HFFc6 (cell line): ENCODE data around the gene SLC19A2. TPM values are rescaled to one million over a fixed set of nuclear protein-coding genes. Genes with fewer than 3 reads are reported as not detected.
A peak's percentile ranks its signal among the peaks of the same experiment; 100 is the strongest.

Experiments used
- DNase-seq: peaks from one replicate; pipeline ENCODE4 v3.0.0-alpha.2; 2018
- H3K27ac Mint-ChIP-seq: 2 replicates; pipeline ENCODE4 v1.8.0; 2020; ENCODE audit warnings: mild to moderate bottlenecking, mixed read lengths
- H3K27me3 Mint-ChIP-seq: 2 replicates; pipeline ENCODE4 v1.8.0; 2021; ENCODE audit warnings: mild to moderate bottlenecking, moderate library complexity, mixed read lengths; ENCODE audit not compliant: insufficient read depth
- H3K36me3 Mint-ChIP-seq: 2 replicates; pipeline ENCODE4 v1.8.0; 2021; ENCODE audit warnings: low read depth, mixed read lengths
- H3K4me1 Mint-ChIP-seq: 2 replicates; pipeline ENCODE4 v1.8.0; 2020; ENCODE audit warnings: low read depth, mixed read lengths
- H3K4me3 Mint-ChIP-seq: 2 replicates; pipeline ENCODE4 v1.8.0; 2020; ENCODE audit warnings: mild to moderate bottlenecking, moderate library complexity, mixed read lengths
- H3K9me3 Mint-ChIP-seq: 2 replicates; pipeline ENCODE4 v1.8.0; 2020; ENCODE audit warnings: mild to moderate bottlenecking, mixed read lengths
- total RNA-seq, 6 experiments: library from RNA; stranded (reverse); fragmentation: NEBNext Ultra II Directional; extraction: Animal tissue kit (Norgen Biotek cat#: 25700); gene quantifications; 2 replicates in 1 of 6; 3 replicates in 5 of 6; pipeline ENCODE4 v1.2.3, GENCODE V29; 2021
- TF ChIP-seq, protein P1 (sequence below): fragments of 200-600 bp; sonication (generic); IDR thresholded peaks from 2 replicates; pipeline ENCODE4 v1.5.0; 2021; ENCODE audit warnings: antibody characterized with exemption, mild to moderate bottlenecking

The SLC19A2 gene
- total RNA-seq, 6 experiments from 2014 or later = 2.3 to 3.2 (median 2.8) TPM

DNA sequence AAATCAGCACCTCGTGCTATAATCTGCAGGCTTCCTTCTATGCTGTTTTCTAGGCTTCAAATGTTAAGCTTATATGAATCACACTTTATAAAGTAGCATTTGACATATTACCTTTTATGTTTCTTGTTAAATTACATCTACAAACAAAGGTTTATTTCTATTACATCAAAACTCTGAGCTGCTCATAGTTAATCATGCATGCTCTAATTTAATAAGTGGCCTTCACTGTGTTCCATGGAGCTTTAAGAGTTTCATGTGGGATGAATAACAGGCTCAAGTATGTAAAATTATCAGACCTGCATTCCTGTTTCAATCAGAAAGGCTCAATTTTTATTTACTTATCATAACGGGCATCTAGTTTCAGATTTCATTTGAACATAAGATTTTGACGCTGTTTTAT is 13.0 kb downstream of the SLC19A2 start:
- TF ChIP-seq, protein P1, sequence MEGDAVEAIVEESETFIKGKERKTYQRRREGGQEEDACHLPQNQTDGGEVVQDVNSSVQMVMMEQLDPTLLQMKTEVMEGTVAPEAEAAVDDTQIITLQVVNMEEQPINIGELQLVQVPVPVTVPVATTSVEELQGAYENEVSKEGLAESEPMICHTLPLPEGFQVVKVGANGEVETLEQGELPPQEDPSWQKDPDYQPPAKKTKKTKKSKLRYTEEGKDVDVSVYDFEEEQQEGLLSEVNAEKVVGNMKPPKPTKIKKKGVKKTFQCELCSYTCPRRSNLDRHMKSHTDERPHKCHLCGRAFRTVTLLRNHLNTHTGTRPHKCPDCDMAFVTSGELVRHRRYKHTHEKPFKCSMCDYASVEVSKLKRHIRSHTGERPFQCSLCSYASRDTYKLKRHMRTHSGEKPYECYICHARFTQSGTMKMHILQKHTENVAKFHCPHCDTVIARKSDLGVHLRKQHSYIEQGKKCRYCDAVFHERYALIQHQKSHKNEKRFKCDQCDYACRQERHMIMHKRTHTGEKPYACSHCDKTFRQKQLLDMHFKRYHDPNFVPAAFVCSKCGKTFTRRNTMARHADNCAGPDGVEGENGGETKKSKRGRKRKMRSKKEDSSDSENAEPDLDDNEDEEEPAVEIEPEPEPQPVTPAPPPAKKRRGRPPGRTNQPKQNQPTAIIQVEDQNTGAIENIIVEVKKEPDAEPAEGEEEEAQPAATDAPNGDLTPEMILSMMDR = no peak
- no peaks in the 10 kb centered on the region for H3K9me3 Mint-ChIP-seq
- H3K27me3 Mint-ChIP-seq = no peaks in the 10 kb centered on the region
- H3K36me3 Mint-ChIP-seq = no peaks in the 10 kb centered on the region
- H3K4me3 Mint-ChIP-seq = no peak overlapping the region
- peaks cover 10% of the 10 kb centered on the region for H3K4me1 Mint-ChIP-seq
- DNase-seq = no peak
- H3K27ac Mint-ChIP-seq = no peak overlapping the region

DNA sequence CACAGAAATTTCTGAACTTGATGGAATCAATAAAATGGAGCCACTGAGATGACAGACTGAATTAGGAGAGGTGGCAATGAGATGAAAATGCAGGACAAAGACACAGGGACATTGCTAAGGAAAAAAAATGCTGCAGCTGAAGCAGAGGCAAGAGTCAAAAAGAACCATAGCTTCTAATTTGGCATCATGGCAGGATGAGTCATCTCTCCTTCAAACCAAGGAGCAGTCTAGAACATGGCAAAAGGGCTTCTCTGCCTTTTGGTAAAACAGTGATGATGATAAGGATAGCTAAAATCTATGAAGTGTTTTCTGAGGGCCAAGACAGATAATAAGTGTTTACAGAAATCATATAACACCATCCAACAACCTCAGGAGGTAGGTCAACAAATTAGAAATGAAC is 16.8 kb downstream of the SLC19A2 start:
- Mint-ChIP-seq H3K27ac (peak overlapping the region; percentile 1; the same call in 1 of the 2 replicates), H3K4me1 (peaks cover 10% of the 10 kb centered on the region), H3K4me3 (no peak overlapping the region), H3K36me3 (no peaks in the 10 kb centered on the region), H3K9me3 (no peaks in the 10 kb centered on the region), H3K27me3 (no peaks in the 10 kb centered on the region)
- TF ChIP-seq, protein P1 = no peak
- DNase-seq = no peak

DNA sequence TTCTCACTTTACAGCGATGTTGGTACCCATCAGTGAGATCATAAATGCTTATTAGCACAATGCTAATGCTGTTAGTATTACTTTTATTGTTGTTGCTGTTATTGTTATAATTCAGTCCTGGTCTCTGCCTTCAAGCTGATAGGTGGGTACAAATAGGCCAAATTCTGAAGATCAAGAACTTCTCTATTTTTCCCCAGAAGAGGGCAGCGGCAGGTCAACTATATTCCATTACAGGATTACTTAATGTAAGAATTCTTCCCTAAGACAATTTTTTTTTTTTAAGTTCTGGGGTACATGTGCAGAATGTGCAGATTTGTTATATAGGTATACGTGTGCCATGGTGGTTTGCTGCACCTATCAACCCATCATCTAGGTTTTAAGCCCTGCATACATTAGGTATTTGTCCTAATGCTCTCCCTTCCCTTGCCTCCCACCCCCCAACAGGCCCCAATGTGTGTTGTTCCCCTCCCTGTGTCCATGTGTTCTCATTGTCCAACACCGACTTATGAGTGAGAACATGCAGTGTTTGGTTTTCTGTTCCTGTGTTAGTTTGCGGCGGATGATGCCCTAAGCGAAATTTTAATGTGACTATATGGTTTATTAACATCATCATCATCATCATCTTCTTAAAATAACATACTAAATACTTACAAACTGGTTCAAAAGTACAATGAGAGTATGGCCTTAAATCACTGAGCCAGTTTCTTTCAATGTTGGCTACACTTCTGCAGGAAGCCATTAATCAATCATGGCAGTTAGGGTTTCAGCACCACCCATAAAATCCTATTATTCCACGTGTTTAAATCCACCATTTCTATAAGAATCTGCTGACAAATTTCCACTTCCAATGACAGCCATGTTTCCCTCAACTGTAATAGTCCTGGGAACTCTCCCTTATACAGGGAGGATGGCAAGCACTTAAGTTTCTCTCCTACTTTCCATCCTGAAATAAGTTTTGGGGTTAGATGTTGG is 19.2 kb downstream of the SLC19A2 start:
- H3K4me3 Mint-ChIP-seq = no peak overlapping the region
- TF ChIP-seq, protein P1 = peak; percentile 74
- H3K9me3 Mint-ChIP-seq = no peaks in the 10 kb centered on the region
- peaks cover 6% of the 10 kb centered on the region; the same call in 1 of the 2 replicates for H3K4me1 Mint-ChIP-seq
- peak; percentile 48 for DNase-seq
- no peaks in the 10 kb centered on the region for H3K36me3 Mint-ChIP-seq
- H3K27ac Mint-ChIP-seq = no peak overlapping the region
- no peaks in the 10 kb centered on the region for H3K27me3 Mint-ChIP-seq

DNA sequence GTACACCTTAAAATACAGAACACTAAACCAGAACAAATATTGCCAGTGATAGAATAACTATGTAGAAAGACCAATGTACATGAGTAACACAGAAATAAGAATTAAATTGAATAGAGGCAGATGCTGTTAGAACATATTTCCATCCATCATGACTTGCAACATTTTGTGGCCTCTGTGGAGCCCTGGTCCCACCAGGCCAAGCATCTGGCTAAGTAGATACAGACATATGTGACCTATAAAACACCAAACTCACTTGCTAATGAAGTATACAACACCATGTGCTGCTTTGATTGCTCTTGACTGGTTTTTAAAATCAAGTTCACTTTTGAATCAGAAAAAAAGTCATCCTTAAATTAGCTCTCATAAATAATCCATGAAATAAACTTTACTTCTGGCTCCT is 20.5 kb downstream of the SLC19A2 start:
- Mint-ChIP-seq H3K27me3 (no peaks in the 10 kb centered on the region), H3K4me1 (peaks cover 13% of the 10 kb centered on the region), H3K4me3 (no peak overlapping the region), H3K27ac (no peak overlapping the region), H3K9me3 (no peaks in the 10 kb centered on the region), H3K36me3 (peaks cover 4% of the 10 kb centered on the region; the same call in 1 of the 2 replicates)
- no peak for DNase-seq
- TF ChIP-seq, protein P1 = no peak

DNA sequence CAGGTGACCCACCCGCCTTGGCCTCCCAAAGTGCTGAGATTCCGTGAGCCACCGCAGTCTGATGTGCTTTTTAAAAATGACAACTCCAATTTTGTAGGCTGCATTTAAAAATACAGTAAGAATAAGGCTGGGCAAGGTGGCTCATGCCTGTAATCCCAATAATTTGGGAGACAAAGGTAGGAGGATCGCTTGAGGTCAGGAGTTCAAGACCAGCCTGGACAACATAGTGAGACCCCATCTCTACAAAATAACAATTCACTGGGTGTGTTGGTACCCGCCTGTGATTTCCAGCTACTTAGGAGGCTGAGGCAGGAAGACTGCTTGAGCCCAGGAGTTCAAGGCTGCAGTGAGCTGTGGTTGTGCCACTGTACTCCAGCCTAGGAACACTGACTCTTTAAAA is 23.4 kb downstream of the SLC19A2 start:
- peaks cover 7% of the 10 kb centered on the region; the same call in 1 of the 2 replicates for H3K4me1 Mint-ChIP-seq
- no peaks in the 10 kb centered on the region for H3K27me3 Mint-ChIP-seq
- TF ChIP-seq, protein P1 = no peak
- H3K9me3 Mint-ChIP-seq = peaks cover under 1% of the 10 kb centered on the region; the same call in 1 of the 2 replicates
- H3K4me3 Mint-ChIP-seq = no peak overlapping the region
- H3K27ac Mint-ChIP-seq = no peak overlapping the region
- no peak for DNase-seq
- peaks cover 4% of the 10 kb centered on the region for H3K36me3 Mint-ChIP-seq
